Sigmoid colon (tissue), 4 donors: Measurements from ENCODE around the gene GORASP1.

Source experiments
- EP300 ChIP-seq, 4 donors: sonication (generic); formaldehyde crosslinking; IDR thresholded peaks; one replicate each; pipeline ENCODE4 v1.6.1; 2017; ENCODE audit warnings: antibody characterized with exemption in 4 of 4
- POLR2A ChIP-seq, 2 donors: fragments of 450-650 bp; IDR thresholded peaks; one replicate each; pipeline ENCODE4 v1.6.1; 2016; ENCODE audit warnings: antibody characterized with exemption in 2 of 2, mild to moderate bottlenecking in 2 of 2, moderate library complexity in 2 of 2
- POLR2AphosphoS5 ChIP-seq, 4 donors: sonication (generic); formaldehyde crosslinking; IDR thresholded peaks; one replicate each; pipeline ENCODE4 v1.6.1; 2017; ENCODE audit warnings: antibody characterized with exemption in 4 of 4
- TF ChIP-seq, protein P1 (sequence below), 4 experiments: fragments of 450-650 bp in 3 of 4; fragments of 200-600 bp in 1 of 4; IDR thresholded peaks; one replicate each; pipeline ENCODE4 v1.5.1; 2016 to 2019; ENCODE audit warnings: antibody characterized with exemption in 4 of 4, mild to moderate bottlenecking in 3 of 4, moderate library complexity in 2 of 4

GRCh38 chr3:39096775-39097174 lies 10.7 kb downstream of the GORASP1 start:
- TF ChIP-seq, protein P1, sequence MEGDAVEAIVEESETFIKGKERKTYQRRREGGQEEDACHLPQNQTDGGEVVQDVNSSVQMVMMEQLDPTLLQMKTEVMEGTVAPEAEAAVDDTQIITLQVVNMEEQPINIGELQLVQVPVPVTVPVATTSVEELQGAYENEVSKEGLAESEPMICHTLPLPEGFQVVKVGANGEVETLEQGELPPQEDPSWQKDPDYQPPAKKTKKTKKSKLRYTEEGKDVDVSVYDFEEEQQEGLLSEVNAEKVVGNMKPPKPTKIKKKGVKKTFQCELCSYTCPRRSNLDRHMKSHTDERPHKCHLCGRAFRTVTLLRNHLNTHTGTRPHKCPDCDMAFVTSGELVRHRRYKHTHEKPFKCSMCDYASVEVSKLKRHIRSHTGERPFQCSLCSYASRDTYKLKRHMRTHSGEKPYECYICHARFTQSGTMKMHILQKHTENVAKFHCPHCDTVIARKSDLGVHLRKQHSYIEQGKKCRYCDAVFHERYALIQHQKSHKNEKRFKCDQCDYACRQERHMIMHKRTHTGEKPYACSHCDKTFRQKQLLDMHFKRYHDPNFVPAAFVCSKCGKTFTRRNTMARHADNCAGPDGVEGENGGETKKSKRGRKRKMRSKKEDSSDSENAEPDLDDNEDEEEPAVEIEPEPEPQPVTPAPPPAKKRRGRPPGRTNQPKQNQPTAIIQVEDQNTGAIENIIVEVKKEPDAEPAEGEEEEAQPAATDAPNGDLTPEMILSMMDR (IDR thresholded peaks at IDR 0.05) = no peak
- TF ChIP-seq POLR2AphosphoS5 (IDR thresholded peaks at IDR 0.05) = no peak
- TF ChIP-seq POLR2A (IDR thresholded peaks at IDR 0.05) = no peak
- TF ChIP-seq EP300 (IDR thresholded peaks at IDR 0.05) = no peak
